Thyroid gland (tissue), 4 donors: Measurements from ENCODE around the gene AMPD2.

Experiments used
- POLR2A ChIP-seq, 2 donors: fragments of 450-650 bp; IDR thresholded peaks; one replicate each; pipeline ENCODE4 v1.6.1; 2017; ENCODE audit warnings: antibody characterized with exemption in 2 of 2, mild to moderate bottlenecking in 2 of 2, moderate library complexity in 1 of 2
- TF ChIP-seq, protein P1 (sequence below), 6 experiments: fragments of 200-600 bp in 3 of 6; fragments of 450-650 bp in 3 of 6; sonication (generic) in 3 of 6; IDR thresholded peaks; one replicate each; pipeline ENCODE4 v1.5.1; 2016 to 2019; ENCODE audit warnings: antibody characterized with exemption in 6 of 6, mild to moderate bottlenecking in 2 of 6, inconsistent platforms in 1 of 6, moderate library complexity in 1 of 6

DNA sequence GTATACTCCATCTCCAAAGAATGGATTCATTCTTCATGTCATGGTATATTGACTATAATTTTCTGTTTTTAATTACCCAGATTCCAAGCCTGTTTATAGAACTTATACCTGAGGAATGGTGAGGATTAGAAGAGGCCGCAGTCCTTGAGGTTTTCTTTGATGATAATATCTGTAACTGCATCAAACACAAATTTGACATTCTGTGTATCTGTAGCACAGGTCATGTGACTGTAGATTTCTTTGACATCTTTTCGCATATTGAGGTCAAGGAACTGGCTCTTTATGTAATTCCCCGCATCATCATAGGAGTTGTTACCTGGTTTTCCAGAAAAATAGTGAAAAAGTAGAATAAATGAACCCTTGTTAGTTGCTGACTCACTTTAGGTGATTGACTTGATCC, 16.4 kb upstream of the AMPD2 start:
- TF ChIP-seq, protein P1, sequence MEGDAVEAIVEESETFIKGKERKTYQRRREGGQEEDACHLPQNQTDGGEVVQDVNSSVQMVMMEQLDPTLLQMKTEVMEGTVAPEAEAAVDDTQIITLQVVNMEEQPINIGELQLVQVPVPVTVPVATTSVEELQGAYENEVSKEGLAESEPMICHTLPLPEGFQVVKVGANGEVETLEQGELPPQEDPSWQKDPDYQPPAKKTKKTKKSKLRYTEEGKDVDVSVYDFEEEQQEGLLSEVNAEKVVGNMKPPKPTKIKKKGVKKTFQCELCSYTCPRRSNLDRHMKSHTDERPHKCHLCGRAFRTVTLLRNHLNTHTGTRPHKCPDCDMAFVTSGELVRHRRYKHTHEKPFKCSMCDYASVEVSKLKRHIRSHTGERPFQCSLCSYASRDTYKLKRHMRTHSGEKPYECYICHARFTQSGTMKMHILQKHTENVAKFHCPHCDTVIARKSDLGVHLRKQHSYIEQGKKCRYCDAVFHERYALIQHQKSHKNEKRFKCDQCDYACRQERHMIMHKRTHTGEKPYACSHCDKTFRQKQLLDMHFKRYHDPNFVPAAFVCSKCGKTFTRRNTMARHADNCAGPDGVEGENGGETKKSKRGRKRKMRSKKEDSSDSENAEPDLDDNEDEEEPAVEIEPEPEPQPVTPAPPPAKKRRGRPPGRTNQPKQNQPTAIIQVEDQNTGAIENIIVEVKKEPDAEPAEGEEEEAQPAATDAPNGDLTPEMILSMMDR (IDR thresholded peaks at IDR 0.05) = no peak
- no peak for TF ChIP-seq POLR2A (IDR thresholded peaks at IDR 0.05)
